Peyer's patch (tissue), 4 donors: Measurements from ENCODE around the gene MAST2.

Source experiments
- CTCF ChIP-seq, 6 experiments: fragments of 450-650 bp in 4 of 6; fragments of 200-600 bp in 2 of 6; sonication (generic) in 1 of 6; IDR thresholded peaks; one replicate each; pipeline ENCODE4 v1.5.1; 2017 to 2019; ENCODE audit warnings: antibody characterized with exemption in 6 of 6, mild to moderate bottlenecking in 3 of 6, moderate library complexity in 1 of 6
- POLR2A ChIP-seq, 2 donors: fragments of 450-650 bp; IDR thresholded peaks; one replicate each; pipeline ENCODE4 v1.5.1; 2017; ENCODE audit warnings: antibody characterized with exemption in 2 of 2, mild to moderate bottlenecking in 2 of 2, moderate library complexity in 2 of 2

- TF ChIP-seq CTCF (IDR thresholded peaks at IDR 0.05) (no peak), POLR2A (IDR thresholded peaks at IDR 0.05) (no peak)
Observed at GRCh38 chr1:45945426-45945825, 142.0 kb downstream of the MAST2 start.
